COR-L47 (cell line): ENCODE data around the gene AKR7A2.

ENCODE experiments used
- DNase-seq: peaks from one replicate; lab custom pipeline; 2025; lab: John Stamatoyannopoulos, UW

Gene AKR7A2

GRCh38 chr1:19311931-19312781 lies at the start of gene AKR7A2, which contains the start of gene SLC66A1:
Gene AKR7A2 (minus strand): TSS chr1:19312144. CDS start chr1:19312124, 20 bp downstream.
Gene SLC66A1 (plus strand): TSS chr1:19312326. CDS start chr1:19317678, 5,352 bp downstream.
- peak; percentile 90 for DNase-seq

DNA sequence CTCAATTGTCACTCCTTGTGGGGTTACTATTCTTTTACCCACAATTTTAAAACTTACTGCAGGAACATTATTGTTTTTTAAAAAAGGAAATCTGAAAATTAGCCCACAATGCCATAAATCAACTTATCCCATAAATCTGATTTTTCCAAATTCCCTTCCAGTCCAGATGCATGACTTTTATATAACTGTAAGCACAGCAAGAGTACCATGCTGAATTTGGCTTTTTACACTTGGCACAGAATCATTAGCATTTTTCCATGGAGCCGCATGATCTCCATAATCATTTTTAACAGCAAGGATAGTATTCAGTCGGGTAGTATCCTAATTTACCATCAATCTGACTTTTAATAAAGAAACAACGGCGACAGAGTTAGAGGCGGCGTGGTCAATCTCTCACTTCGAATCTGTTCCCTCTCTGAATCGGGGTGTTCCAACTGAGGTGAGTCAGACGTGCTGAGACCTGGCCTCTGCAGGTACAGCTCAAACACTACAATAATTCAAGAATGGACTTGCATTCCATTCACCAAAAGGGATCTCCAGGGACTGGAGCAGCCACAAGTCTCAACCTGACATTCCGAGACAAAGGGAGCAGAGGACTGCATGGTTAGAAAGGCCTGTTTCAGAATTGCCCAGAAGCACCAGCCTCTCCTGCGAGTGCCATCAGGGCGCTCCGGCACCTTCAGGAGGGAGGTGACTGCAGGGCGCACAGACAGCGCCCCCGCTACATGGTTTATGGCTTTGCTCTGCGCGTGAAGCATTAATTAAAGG lies 49.1 kb upstream of the AKR7A2 start:
- no peak for DNase-seq

DNA sequence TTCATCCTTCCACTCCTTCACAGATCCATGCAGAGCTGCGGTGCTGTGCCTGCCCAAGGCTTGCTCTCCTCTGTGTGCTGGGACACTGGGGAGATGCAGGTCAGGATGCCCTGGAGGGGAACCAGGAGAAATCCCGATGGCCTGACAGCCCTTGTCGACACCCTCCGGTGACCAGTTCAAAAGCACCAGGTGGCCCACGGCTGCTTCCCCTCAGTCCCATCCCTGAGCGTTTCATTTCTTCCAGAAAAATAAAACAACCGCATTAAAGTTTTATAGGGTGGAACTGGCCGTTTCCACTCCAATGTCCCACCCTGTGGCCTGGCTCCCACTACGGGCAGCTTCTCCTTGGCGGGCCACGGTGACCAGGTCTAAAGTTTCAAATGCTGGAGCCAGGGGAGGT lies 48.5 kb upstream of the AKR7A2 start:
- no peak for DNase-seq

- DNase-seq, result no peak
Measured at GRCh38 chr1:19360016-19360415, 48.1 kb upstream of the AKR7A2 start.

DNA sequence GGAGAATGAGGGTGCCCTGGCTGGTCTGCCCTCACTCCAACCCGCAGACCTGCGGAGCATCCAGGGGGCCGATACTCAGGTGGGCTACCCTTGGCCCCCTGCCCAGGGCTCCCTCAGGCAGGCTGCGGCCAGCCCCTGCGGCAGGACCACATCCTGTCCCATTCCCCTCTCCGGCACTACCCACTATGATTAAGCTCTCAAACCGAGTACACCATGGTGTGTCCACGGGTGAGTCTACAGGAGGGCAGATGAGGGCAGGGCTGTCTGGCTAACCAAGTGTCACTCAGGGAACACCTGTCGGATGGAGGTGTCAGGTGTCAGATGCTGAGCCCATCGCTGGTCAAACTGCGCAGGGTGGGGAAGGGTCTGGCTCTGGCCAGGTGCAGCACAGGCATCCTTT lies 47.4 kb upstream of the AKR7A2 start:
- DNase-seq, result no peak

GRCh38 chr1:19358710-19359109 lies 46.8 kb upstream of the AKR7A2 start:
- no peak for DNase-seq

DNA sequence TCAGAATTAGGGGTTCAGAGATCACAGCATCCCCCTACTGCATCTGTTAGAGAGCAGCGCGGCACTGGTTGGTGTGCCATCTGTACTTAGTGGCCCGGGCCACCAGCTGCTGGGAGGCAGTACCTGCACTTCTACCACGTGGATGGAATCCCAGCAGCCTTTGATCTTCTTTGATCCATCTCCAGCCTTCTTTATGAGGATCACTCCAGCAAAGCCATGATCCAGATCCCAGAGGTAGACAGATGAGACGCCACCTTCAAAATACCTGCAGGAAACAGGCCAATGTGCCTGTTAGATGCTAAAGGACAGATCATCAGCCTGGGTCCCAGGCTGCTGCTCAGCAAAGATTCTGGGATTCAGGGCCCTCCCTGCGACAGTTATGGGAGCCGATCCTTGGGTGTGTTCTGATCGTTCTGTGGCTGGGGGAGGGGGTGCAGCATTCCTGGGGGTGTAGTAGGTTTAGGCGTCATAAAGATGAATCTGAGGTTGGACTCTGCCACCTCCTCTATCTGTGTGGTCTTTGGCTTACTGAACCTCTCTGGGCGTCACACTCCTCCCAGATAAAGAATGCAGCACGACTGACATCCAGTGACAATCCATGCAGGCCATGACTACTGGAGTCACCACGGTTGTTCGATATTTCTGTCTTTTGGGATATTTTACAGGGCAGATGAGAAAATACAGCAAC lies 45.5 kb upstream of the AKR7A2 start:
- DNase-seq, result no peak

DNA sequence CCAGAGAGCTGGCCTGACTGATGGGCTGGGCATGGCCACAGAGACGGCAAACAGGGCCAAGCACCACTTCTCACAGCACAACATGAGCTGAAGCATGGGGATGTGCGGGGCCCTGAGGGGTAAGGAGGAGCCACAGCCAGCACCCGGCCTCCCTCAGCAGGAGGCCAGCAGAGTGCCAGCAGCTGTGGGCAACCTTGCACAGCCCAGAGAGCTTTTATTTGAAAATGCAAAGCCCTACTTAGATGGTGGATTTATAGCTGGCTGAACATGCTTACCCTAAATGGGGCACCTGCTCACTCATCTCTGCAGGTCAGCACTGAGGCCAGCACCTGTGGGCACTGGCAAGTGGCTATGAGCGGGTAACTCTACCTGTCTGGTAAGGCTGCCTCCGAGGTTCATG lies 44.3 kb upstream of the AKR7A2 start:
- peak; percentile 77 for DNase-seq

DNA sequence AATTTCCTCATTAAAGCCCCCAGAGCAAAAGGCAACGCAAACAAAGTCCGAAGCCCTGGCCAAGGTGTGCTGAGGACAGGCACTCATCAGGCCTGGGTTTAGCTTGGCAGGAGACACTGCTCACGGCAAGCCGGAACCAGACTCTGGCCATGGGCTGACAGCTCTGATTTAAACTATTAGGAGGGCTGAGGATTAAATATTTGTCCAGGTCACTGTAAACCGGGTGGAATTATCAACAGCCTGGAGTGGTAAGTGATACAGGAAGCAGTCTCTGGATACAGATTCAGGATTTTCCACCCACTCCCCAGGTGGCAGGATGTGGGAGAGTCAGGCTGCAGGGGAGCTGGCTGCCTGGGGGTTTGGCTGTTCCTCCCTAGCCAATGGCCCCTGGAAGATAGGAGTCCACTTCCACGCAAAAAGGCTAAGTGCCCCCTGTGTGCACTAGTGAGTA lies 42.6 kb upstream of the AKR7A2 start:
- DNase-seq, result peak; percentile 54

GRCh38 chr1:19353596-19353995 lies 41.7 kb upstream of the AKR7A2 start:
- DNase-seq, result peak; percentile 95

DNA sequence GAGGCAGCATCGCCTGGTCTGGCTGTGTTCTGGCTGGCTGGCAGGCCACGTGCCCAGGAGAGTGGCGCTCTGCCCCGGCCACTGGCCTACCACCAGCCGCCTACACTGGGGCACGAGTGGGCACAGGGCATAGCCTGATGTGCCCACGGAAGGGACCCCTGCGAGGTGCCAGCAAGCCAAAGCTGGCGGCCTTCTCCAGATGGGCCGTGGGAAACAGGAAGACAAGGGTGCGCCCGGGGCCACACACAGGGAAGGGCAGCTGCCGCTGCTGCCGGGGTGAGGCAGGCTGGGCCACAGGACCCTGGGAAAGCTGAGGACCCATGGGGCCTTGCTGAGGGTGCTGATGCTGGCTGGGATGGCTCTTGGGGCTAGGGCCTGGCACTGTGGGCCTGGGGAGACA lies 40.9 kb upstream of the AKR7A2 start:
- no peak for DNase-seq

DNA sequence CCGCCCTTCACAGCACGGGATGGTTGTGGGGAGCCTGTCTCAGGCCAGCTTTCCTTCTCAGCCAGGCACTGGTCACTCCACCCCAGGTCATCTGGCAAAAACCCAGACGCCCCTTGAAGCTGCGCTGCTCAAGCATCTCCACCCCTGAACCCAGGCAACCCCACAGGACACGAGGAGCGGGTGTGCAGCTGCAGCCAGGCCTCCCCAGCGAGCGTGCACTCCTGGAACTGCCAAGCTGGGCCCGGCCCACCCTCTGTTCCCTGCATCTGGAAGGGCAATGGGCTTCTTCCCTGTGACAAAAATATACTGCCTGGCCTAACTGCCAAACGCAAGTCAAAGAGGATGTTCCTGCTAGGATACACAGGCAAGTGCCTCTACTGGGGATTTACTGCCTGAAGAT lies 39.9 kb upstream of the AKR7A2 start:
- DNase-seq, result no peak

- no peak for DNase-seq
Measured at GRCh38 chr1:19350566-19350965, 38.6 kb upstream of the AKR7A2 start.

GRCh38 chr1:19349999-19350398 lies 38.1 kb upstream of the AKR7A2 start:
- DNase-seq, result no peak

- DNase-seq, result no peak
Measured at GRCh38 chr1:19348441-19349198, 36.7 kb upstream of the AKR7A2 start.

GRCh38 chr1:19347533-19348172 lies 35.7 kb upstream of the AKR7A2 start:
- DNase-seq, result no peak

DNA sequence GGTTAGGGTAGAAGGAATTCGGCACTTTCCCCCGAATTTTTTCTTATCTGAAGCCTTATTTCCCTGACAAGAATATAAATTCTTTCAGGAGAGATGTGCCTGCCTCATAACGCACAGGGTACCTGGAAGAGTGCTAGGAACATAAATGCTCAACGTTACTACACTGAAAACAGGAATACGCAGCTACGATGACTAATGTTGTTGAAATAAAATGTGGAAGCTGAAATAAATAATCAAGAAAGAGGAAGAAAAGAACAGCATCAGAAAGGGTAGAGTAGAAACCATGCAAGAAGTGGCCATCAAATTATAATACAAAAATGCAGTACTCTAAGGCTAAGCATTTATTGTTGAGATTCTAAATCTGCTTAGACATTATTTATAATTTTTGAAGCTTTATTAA lies 34.1 kb upstream of the AKR7A2 start:
- no peak for DNase-seq

DNA sequence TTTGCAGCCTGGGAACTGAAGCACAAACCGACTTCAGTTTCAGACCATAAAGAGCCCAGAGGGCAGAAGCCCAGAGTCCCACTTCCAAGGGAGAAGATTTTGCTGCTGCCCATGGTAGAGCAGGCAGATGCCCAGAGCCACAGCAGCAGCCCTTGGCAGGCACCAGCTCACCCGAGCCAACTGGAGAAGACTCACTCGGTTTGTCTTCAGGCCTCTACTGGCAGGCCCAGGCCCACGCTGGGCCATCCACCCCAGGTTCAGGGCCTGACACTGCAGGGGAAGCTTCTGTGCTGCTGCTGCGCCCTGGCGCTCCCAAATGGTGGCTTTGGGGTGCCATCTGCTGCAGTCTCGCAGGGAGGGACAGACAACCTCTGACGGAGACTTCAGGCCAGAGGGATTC lies 33.4 kb upstream of the AKR7A2 start:
- DNase-seq, result no peak

GRCh38 chr1:19344831-19345230 lies 32.9 kb upstream of the AKR7A2 start:
- DNase-seq, result no peak

DNA sequence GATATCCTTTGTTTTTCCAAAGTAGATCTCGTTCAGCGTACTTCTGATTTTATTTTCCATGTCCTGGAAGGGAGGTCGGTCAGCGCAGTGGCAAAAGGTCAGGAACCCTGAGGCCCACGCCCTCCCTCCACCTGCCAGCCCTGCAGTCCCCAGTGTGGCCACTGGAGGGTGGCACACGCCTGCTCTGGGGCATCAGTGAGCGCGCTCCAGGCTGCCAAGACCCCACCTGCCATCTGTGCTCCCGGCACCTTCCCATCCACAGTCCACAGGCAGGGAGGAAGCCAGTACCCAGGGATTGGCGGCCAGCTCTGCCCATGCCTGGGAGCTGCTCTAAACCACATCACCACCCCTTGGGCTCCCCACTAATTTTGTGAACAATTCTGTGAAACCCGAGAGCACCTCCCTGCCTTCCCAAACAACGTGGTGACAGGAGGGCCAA lies 32.4 kb upstream of the AKR7A2 start:
- DNase-seq, result peak; percentile 46
